IMR-90 (cell line): ENCODE data around the gene NAB1.

Source experiments
- BHLHE40 ChIP-seq: fragments of 150-350 bp; IDR thresholded peaks from 2 replicates; pipeline ENCODE4 v1.6.1; 2016; ENCODE audit warnings: mild to moderate bottlenecking, low read depth, low read length
- CHD1 ChIP-seq: IDR thresholded peaks from 2 replicates; pipeline ENCODE4 v1.6.1; 2012; ENCODE audit warnings: low read depth, low read length, improper control_type of control experiment
- FOS ChIP-seq: fragments of 150-350 bp; IDR thresholded peaks from 2 replicates; pipeline ENCODE4 v1.6.1; 2016; ENCODE audit warnings: low read depth, low read length
- MAFK ChIP-seq: IDR thresholded peaks from 2 replicates; pipeline ENCODE4 v1.6.1; 2012; ENCODE audit warnings: low read depth, low read length, improper control_type of control experiment
- MAZ ChIP-seq: IDR thresholded peaks from 2 replicates; pipeline ENCODE4 v1.6.1; 2012; ENCODE audit warnings: low read depth, mild to moderate bottlenecking, low read length, improper control_type of control experiment, moderate library complexity, borderline replicate concordance
- POLR2A ChIP-seq: IDR thresholded peaks from 2 replicates; pipeline ENCODE4 v1.6.1; 2012; ENCODE audit warnings: mild to moderate bottlenecking, low read depth, low read length
- RAD21 ChIP-seq: IDR thresholded peaks from 2 replicates; pipeline ENCODE4 v1.6.1; 2012; ENCODE audit warnings: low read length, improper control_type of control experiment
- RCOR1 ChIP-seq: IDR thresholded peaks from 2 replicates; pipeline ENCODE4 v1.6.1; 2012; ENCODE audit warnings: mild to moderate bottlenecking, low read length, improper control_type of control experiment; ENCODE audit not compliant: insufficient replicate concordance
- RFX5 ChIP-seq: IDR thresholded peaks from 2 replicates; pipeline ENCODE4 v1.8.0; 2012; ENCODE audit warnings: low read depth, mild to moderate bottlenecking, low read length, moderate library complexity
- SMC3 ChIP-seq: fragments of 150-350 bp; IDR thresholded peaks from 2 replicates; pipeline ENCODE4 v1.6.1; 2016; ENCODE audit warnings: low read depth, mild to moderate bottlenecking, antibody characterized with exemption, low read length, moderate library complexity
- TF ChIP-seq, protein P1 (sequence below): conservative IDR thresholded peaks from 2 replicates; pipeline ENCODE4 v1.5.1; 2012; ENCODE audit warnings: mild to moderate bottlenecking, low read depth, low read length, improper control_type of control experiment
- TF ChIP-seq, protein P2 (sequence below): fragments of 150-350 bp; IDR thresholded peaks from 2 replicates; pipeline ENCODE4 v1.6.1; 2016; ENCODE audit warnings: low read depth, mild to moderate bottlenecking, low read length, moderate library complexity, borderline replicate concordance
- TF ChIP-seq, protein P3 (sequence below): fragments of 150-350 bp; IDR thresholded peaks from 2 replicates; pipeline ENCODE4 v1.6.1; 2017; ENCODE audit warnings: mild to moderate bottlenecking, antibody characterized with exemption, low read length, low read depth

DNA sequence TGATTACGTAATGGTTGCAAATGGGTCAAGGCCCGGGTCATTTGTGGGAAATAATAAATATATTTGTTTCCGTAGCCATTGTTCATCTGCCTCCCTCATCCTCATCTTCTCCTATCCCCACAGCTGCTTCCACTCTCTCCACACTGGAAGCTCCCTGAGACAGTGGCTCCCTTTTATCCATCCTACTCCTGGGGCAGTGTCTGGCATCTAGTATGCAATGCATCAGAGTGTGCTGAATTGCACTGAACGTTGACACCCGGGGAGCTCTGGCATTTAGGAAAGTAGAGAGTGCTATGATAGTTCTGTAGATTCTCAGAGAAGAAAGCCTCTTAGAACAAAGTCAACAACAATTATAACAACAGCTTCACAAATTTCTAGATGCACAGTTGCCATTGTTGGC lies 45.5 kb upstream of the NAB1 start:
- TF ChIP-seq, protein P1, sequence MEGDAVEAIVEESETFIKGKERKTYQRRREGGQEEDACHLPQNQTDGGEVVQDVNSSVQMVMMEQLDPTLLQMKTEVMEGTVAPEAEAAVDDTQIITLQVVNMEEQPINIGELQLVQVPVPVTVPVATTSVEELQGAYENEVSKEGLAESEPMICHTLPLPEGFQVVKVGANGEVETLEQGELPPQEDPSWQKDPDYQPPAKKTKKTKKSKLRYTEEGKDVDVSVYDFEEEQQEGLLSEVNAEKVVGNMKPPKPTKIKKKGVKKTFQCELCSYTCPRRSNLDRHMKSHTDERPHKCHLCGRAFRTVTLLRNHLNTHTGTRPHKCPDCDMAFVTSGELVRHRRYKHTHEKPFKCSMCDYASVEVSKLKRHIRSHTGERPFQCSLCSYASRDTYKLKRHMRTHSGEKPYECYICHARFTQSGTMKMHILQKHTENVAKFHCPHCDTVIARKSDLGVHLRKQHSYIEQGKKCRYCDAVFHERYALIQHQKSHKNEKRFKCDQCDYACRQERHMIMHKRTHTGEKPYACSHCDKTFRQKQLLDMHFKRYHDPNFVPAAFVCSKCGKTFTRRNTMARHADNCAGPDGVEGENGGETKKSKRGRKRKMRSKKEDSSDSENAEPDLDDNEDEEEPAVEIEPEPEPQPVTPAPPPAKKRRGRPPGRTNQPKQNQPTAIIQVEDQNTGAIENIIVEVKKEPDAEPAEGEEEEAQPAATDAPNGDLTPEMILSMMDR = no peak
- TF ChIP-seq BHLHE40 (no peak), MAZ (no peak), SMC3 (no peak), RAD21 (no peak), MAFK (no peak), POLR2A (no peak), RFX5 (no peak), RCOR1 (no peak), CHD1 (no peak), FOS (no peak)
- TF ChIP-seq, protein P2, sequence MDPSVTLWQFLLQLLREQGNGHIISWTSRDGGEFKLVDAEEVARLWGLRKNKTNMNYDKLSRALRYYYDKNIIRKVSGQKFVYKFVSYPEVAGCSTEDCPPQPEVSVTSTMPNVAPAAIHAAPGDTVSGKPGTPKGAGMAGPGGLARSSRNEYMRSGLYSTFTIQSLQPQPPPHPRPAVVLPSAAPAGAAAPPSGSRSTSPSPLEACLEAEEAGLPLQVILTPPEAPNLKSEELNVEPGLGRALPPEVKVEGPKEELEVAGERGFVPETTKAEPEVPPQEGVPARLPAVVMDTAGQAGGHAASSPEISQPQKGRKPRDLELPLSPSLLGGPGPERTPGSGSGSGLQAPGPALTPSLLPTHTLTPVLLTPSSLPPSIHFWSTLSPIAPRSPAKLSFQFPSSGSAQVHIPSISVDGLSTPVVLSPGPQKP = no peak
- TF ChIP-seq, protein P3, sequence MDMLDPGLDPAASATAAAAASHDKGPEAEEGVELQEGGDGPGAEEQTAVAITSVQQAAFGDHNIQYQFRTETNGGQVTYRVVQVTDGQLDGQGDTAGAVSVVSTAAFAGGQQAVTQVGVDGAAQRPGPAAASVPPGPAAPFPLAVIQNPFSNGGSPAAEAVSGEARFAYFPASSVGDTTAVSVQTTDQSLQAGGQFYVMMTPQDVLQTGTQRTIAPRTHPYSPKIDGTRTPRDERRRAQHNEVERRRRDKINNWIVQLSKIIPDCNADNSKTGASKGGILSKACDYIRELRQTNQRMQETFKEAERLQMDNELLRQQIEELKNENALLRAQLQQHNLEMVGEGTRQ = no peak
